Neural crest cell (in vitro differentiated cells): ENCODE measurements around the gene PCIF1. TPM values are rescaled to one million over a fixed set of nuclear protein-coding genes. Genes with fewer than 3 reads are reported as not detected.

Source experiments
- DNase-seq: peaks from one replicate; pipeline ENCODE4 v3.0.0; 2021; ENCODE audit warnings: low read depth, mixed read lengths, low spot score
- H3K27ac Mint-ChIP-seq: one replicate; pipeline ENCODE4 v1.8.0; 2021; ENCODE audit warnings: mild to moderate bottlenecking, mixed read lengths; ENCODE audit not compliant: unreplicated experiment
- H3K27me3 Mint-ChIP-seq: 2 replicates; pipeline ENCODE4 v1.8.0; 2021; ENCODE audit warnings: low read depth, mild to moderate bottlenecking, mixed read lengths
- H3K36me3 Mint-ChIP-seq: 2 replicates; pipeline ENCODE4 v1.8.0; 2021; ENCODE audit warnings: low read depth, mild to moderate bottlenecking, mixed read lengths
- H3K4me1 Mint-ChIP-seq: 2 replicates; pipeline ENCODE4 v1.8.0; 2021; ENCODE audit warnings: mixed read lengths
- H3K4me3 Mint-ChIP-seq: one replicate; pipeline ENCODE4 v1.8.0; 2021; ENCODE audit warnings: mild to moderate bottlenecking, mixed read lengths
- H3K9me3 Mint-ChIP-seq: 2 replicates; pipeline ENCODE4 v1.8.0; 2021; ENCODE audit warnings: mixed read lengths
- CTCF ChIP-seq: fragments of 200-600 bp; sonication (generic); conservative IDR thresholded peaks from 2 replicates; pipeline ENCODE4 v1.5.0; 2021; ENCODE audit warnings: antibody characterized with exemption, mild to moderate bottlenecking
- total RNA-seq: library from RNA; stranded (reverse); gene quantifications from 2 replicates; pipeline ENCODE4 v1.2.1, GENCODE V29; 2021

The PCIF1 gene
- total RNA-seq, 1 donor from 2014 or later, result 36.5 TPM

GRCh38 chr20:45948261-45948733 is 13.8 kb downstream of the PCIF1 start:
- Mint-ChIP-seq H3K27me3 (no peaks in the 10 kb centered on the region), H3K36me3 (peaks cover 8% of the 10 kb centered on the region), H3K4me1 (no peaks in the 10 kb centered on the region), H3K27ac (no peak overlapping the region), H3K4me3 (no peak overlapping the region), H3K9me3 (no peaks in the 10 kb centered on the region)
- DNase-seq, result no peak
- no peak for TF ChIP-seq CTCF

- DNase-seq, result no peak
- Mint-ChIP-seq H3K4me1 (no peaks in the 10 kb centered on the region), H3K27me3 (no peaks in the 10 kb centered on the region), H3K9me3 (no peaks in the 10 kb centered on the region), H3K36me3 (peaks cover 7% of the 10 kb centered on the region), H3K4me3 (peak overlapping the region; percentile 19), H3K27ac (no peak overlapping the region)
- no peak for TF ChIP-seq CTCF
These were observed 14.5 kb downstream of the PCIF1 start for GRCh38 chr20:45948742-45949541.

GRCh38 chr20:45949542-45950329 is 15.3 kb downstream of the PCIF1 start:
- H3K4me1 Mint-ChIP-seq, result no peaks in the 10 kb centered on the region
- no peak overlapping the region for H3K27ac Mint-ChIP-seq
- peak overlapping the region; percentile 19 for H3K4me3 Mint-ChIP-seq
- H3K9me3 Mint-ChIP-seq, result no peaks in the 10 kb centered on the region
- peaks cover 4% of the 10 kb centered on the region for H3K36me3 Mint-ChIP-seq
- H3K27me3 Mint-ChIP-seq, result no peaks in the 10 kb centered on the region
- no peak for TF ChIP-seq CTCF
- DNase-seq, result no peak

GRCh38 chr20:45950330-45950646 is 15.8 kb downstream of the PCIF1 start:
- no peak overlapping the region for H3K27ac Mint-ChIP-seq
- no peak for TF ChIP-seq CTCF
- peaks cover 4% of the 10 kb centered on the region for H3K36me3 Mint-ChIP-seq
- H3K9me3 Mint-ChIP-seq, result no peaks in the 10 kb centered on the region
- H3K4me3 Mint-ChIP-seq, result no peak overlapping the region
- no peaks in the 10 kb centered on the region for H3K4me1 Mint-ChIP-seq
- no peaks in the 10 kb centered on the region for H3K27me3 Mint-ChIP-seq
- DNase-seq, result no peak

- Mint-ChIP-seq H3K4me3 (peak overlapping the region; percentile 47), H3K4me1 (no peaks in the 10 kb centered on the region), H3K27me3 (no peaks in the 10 kb centered on the region), H3K9me3 (no peaks in the 10 kb centered on the region), H3K27ac (peak overlapping the region; percentile 57), H3K36me3 (peaks cover 4% of the 10 kb centered on the region)
- DNase-seq, result no peak
- TF ChIP-seq CTCF, result no peak
These were observed 17.7 kb downstream of the PCIF1 start for GRCh38 chr20:45951925-45952834.
